ENCODE measurements around the gene PPP6C. TPM values are rescaled to one million over a fixed set of nuclear protein-coding genes. Genes with fewer than 3 reads are reported as not detected.
"Not testable (repeated sequence)": the region's sequence is repeated elsewhere in the genome, so short reads cannot be mapped to it uniquely, and the experiment has no call there.

PPP6C gene
- total and polyA plus RNA-seq, 2 experiments from 2014 or later, result 31.9 to 46.4 TPM

DNA sequence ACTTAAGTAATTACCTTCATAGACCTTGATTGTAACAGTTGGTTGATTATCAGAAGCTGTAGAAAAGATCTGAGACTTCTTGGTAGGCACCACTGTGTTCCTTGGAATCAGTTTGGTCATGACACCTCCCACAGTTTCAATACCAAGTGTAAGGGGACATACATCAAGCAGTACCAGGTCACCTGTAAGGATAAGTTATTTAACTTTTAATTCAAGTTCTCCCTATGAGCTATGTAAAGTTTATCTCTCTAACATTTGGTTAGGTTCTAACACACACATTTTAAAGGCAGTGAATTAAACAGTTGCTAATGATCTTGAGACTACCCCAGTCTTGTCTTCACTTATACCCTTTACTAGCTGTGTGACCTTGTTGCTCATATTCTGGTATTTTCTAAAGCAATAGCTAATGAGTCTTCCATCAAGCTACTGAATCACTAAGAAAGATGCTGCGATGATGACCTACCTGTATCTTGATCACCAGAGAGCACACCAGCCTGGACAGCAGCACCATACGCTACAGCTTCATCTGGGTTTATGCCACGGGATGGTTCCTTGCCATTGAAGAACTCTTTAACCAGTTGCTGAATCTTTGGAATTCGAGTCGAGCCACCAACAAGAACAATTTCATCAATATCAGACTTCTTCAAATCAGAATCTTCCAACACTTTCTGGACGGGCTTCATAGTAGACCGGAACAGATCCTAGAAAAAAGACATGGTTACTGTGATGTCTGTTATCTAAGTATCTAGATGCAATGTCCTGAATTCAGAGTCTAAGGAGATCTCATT lies 48.7 kb upstream of the PPP6C start (continued):
- TF ChIP-seq, protein P1, sequence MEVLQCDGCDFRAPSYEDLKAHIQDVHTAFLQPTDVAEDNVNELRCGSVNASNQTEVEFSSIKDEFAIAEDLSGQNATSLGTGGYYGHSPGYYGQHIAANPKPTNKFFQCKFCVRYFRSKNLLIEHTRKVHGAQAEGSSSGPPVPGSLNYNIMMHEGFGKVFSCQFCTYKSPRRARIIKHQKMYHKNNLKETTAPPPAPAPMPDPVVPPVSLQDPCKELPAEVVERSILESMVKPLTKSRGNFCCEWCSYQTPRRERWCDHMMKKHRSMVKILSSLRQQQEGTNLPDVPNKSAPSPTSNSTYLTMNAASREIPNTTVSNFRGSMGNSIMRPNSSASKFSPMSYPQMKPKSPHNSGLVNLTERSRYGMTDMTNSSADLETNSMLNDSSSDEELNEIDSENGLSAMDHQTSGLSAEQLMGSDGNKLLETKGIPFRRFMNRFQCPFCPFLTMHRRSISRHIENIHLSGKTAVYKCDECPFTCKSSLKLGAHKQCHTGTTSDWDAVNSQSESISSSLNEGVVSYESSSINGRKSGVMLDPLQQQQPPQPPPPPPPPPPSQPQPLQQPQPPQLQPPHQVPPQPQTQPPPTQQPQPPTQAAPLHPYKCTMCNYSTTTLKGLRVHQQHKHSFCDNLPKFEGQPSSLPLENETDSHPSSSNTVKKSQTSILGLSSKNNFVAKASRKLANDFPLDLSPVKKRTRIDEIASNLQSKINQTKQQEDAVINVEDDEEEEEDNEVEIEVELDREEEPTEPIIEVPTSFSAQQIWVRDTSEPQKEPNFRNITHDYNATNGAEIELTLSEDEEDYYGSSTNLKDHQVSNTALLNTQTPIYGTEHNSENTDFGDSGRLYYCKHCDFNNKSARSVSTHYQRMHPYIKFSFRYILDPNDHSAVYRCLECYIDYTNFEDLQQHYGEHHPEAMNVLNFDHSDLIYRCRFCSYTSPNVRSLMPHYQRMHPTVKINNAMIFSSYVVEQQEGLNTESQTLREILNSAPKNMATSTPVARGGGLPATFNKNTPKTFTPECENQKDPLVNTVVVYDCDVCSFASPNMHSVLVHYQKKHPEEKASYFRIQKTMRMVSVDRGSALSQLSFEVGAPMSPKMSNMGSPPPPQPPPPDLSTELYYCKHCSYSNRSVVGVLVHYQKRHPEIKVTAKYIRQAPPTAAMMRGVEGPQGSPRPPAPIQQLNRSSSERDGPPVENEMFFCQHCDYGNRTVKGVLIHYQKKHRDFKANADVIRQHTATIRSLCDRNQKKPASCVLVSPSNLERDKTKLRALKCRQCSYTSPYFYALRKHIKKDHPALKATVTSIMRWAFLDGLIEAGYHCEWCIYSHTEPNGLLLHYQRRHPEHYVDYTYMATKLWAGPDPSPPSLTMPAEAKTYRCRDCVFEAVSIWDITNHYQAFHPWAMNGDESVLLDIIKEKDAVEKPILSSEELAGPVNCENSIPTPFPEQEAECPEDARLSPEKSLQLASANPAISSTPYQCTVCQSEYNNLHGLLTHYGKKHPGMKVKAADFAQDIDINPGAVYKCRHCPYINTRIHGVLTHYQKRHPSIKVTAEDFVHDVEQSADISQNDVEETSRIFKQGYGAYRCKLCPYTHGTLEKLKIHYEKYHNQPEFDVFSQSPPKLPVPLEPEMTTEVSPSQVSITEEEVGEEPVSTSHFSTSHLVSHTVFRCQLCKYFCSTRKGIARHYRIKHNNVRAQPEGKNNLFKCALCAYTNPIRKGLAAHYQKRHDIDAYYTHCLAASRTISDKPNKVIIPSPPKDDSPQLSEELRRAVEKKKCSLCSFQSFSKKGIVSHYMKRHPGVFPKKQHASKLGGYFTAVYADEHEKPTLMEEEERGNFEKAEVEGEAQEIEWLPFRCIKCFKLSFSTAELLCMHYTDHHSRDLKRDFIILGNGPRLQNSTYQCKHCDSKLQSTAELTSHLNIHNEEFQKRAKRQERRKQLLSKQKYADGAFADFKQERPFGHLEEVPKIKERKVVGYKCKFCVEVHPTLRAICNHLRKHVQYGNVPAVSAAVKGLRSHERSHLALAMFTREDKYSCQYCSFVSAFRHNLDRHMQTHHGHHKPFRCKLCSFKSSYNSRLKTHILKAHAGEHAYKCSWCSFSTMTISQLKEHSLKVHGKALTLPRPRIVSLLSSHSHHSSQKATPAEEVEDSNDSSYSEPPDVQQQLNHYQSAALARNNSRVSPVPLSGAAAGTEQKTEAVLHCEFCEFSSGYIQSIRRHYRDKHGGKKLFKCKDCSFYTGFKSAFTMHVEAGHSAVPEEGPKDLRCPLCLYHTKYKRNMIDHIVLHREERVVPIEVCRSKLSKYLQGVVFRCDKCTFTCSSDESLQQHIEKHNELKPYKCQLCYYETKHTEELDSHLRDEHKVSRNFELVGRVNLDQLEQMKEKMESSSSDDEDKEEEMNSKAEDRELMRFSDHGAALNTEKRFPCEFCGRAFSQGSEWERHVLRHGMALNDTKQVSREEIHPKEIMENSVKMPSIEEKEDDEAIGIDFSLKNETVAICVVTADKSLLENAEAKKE (CRISPR knock-in tag; IDR thresholded peaks at IDR 0.05), result no peak
- TF ChIP-seq CREB1 (CRISPR knock-in tag; IDR thresholded peaks at IDR 0.05; ENCODE audit: low read depth), result no peak
- TF ChIP-seq STAT1 (IDR thresholded peaks at IDR 0.05; ENCODE audit: unreplicated experiment), result no peak
- TF ChIP-seq POLR2AphosphoS5 (IDR thresholded peaks at IDR 0.05; ENCODE audit: low read depth), result no peak
- no peak for TF ChIP-seq EZH2phosphoT487 (IDR thresholded peaks at IDR 0.05; ENCODE audit: unreplicated experiment)
- TF ChIP-seq, protein P2, sequence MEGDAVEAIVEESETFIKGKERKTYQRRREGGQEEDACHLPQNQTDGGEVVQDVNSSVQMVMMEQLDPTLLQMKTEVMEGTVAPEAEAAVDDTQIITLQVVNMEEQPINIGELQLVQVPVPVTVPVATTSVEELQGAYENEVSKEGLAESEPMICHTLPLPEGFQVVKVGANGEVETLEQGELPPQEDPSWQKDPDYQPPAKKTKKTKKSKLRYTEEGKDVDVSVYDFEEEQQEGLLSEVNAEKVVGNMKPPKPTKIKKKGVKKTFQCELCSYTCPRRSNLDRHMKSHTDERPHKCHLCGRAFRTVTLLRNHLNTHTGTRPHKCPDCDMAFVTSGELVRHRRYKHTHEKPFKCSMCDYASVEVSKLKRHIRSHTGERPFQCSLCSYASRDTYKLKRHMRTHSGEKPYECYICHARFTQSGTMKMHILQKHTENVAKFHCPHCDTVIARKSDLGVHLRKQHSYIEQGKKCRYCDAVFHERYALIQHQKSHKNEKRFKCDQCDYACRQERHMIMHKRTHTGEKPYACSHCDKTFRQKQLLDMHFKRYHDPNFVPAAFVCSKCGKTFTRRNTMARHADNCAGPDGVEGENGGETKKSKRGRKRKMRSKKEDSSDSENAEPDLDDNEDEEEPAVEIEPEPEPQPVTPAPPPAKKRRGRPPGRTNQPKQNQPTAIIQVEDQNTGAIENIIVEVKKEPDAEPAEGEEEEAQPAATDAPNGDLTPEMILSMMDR (conservative IDR thresholded peaks at IDR 0.05; ENCODE audit: low read depth in 2 of 2), result no peak
- no peak for TF ChIP-seq EZH2 (IDR thresholded peaks at IDR 0.05; ENCODE audit: low read depth, unreplicated experiment)

DNA sequence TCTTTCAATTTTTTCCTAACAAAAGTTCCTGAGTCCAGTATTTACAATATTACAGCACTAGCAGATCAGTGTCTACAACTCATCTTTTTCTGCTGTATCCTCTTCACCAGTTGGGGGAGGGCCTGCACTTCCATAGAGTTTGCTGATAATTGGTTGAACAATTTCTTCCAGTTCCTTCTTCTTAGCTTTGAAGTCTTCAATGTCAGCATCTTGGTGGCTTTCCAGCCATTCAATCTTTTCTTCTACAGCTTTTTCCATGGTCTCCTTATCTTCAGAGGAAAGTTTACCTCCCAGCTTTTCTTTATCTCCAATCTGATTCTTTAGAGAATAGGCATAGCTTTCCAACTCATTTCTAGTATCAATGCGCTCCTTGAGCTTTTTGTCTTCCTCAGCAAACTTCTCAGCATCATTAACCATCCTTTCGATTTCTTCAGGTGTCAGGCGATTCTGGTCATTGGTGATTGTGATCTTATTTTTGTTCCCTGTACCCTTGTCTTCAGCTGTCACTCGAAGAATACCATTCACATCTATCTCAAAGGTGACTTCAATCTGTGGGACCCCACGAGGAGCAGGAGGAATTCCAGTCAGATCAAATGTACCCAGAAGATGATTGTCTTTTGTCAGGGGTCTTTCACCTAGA lies 47.0 kb upstream of the PPP6C start:
- DNase-seq (ENCODE audit: low spot score); H2AFZ ChIP-seq; H3K4me3 Mint-ChIP-seq; ATAC-seq; H3K27ac Mint-ChIP-seq; H3K9me2 ChIP-seq (ENCODE audit: insufficient read depth); H3K27me3 ChIP-seq (ENCODE audit: insufficient read depth); H3K4me3 ChIP-seq; H3K9me3 Mint-ChIP-seq; H3K27ac ChIP-seq (ENCODE audit: low read depth): not testable (repeated sequence)
- Histone ChIP-seq H3K36me3 (ENCODE audit: insufficient read depth) (peaks cover 42% of the 10 kb centered on the region), H3F3A (replicated peaks; ENCODE audit: low read depth) (peaks cover 52% of the 10 kb centered on the region), H3K79me2 (replicated peaks; ENCODE audit: insufficient read depth) (peaks cover 49% of the 10 kb centered on the region), H3K4me2 (0 out of 2 replicates have a peak overlapping the region, but pooled peaks have one; percentile 34), H4K20me1 (replicated peaks; ENCODE audit: insufficient read depth) (peaks cover 49% of the 10 kb centered on the region), H3K4me1 (ENCODE audit: insufficient read depth) (peaks cover 12% of the 10 kb centered on the region; the same call in 1 of the 2 replicates)
- Mint-ChIP-seq H3K36me3 (ENCODE audit: low read depth) (peaks cover 79% of the 10 kb centered on the region), H3K27me3 (ENCODE audit: insufficient read depth, low read depth, poor library complexity) (peaks cover 12% of the 10 kb centered on the region), H3K4me1 (peaks cover 12% of the 10 kb centered on the region)
